AG08395 (cell line): Measurements from ENCODE around the gene NR1H2.
A peak's percentile ranks its signal among the peaks of the same experiment; 100 is the strongest.
"Not testable (repeated sequence)": the region's sequence is repeated elsewhere in the genome, so short reads cannot be mapped to it uniquely, and the experiment has no call there.

Experiments
- DNase-seq: peaks from one replicate; pipeline ENCODE4 v3.0.0; 2012; ENCODE audit warnings: mixed read lengths, low spot score

The NR1H2 gene

GRCh38 chr19:50376166-50377050 is at the start of gene NR1H2:
TSS of gene NR1H2 (plus strand) at chr19:50376457. CDS start at chr19:50377606, 1,149 bp downstream.
- peak; percentile 94 for DNase-seq

- DNase-seq: no peak
Measured at GRCh38 chr19:50327013-50327412, 49.2 kb upstream of the NR1H2 start.

DNA sequence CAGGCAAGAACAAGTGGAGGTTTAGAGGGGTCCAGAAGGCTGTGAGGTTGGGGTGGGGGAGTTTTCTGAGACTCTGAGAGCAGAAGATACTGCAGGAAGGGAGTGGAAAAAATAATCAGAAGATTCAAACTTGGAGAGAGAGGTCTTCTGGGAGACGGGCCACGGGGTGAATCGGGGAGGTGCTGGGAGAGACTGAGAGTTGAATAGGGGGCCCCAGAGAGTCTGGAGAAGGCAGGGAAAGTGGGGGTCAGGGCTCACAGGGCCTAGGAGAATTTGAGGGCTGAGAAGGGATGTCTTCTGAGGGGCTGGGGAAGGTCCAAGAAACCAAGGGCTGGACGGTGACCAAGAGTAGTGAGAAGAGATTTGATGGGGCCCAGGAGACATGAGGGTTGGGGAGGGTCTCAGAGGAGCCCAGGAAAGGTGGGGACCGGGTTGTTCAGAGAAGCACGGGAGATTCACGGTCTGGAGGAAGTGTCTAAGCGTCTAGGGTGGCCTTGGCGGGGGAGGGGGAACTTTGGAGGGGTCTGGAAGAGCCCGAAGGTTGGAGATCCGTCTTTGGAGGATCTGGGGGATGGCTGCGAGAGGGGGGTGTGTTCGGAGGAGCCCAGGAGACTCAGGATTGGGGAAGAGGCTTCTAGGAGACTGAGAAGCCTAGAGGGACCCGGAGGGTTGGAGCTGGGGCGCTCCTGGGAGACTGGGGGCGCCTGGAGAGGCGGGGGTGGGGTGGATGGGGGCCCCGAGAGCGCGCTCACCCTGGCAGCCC is 48.6 kb upstream of the NR1H2 start:
- no peak for DNase-seq

- DNase-seq: no peak
Measured at GRCh38 chr19:50328224-50328872, 47.9 kb upstream of the NR1H2 start.

DNA sequence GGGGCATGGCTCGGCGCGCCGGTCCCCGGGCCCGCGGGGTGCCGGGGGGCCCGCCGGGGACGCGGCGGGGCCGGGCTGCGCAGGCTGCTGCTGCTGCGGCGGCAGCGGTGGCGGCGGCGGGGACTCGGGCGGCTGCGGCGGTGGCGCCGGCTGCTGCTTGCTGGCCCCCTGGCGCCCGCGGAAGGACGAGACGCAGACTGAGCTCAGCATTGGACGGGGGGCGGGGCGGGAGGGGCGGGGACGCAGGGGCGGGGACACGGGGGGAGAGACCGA is 47.4 kb upstream of the NR1H2 start:
- no peak for DNase-seq

DNA sequence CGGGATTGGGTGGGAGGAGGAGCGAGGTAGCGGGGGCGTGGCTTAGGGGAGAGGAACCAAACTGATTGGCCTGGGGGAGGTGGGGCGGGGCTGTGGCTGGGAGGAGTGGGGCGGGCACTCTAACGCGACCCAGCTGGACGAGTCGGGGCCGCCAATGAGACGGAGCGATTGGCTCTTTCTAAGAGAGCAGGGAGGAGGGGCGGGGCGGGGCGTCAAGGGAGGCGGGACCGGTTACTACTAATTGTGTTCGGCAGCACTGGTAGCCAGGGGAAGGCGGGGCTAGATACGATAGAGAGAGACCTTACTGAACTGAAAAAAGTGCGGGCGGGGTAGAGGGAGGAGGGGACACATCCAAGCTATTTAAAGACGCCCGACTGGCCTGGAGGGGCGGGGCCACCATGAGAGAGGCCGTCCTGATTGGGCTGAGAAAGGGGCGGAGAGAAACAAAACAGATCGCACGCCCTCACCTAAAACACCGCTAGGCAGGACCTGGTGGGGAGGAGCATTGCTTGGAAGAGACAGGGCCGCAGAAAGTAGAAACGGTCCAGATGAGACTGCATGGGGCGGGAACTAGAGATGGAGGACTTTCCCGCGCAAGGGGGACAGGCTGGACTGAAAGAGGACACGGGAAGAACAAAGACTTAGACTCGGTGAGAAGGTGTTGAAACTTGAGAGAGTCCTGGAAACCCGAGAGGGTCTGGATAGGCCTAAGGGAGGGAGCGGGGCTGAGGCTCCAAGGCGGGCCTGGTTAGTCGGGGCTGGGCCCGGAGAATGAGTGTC is 46.9 kb upstream of the NR1H2 start, which contains the start of gene KCNC3:
TSS of gene KCNC3 (minus strand) at position 232 of the 780 bp plus-strand sequence. CDS start 295 bp downstream, outside the sequence.
- DNase-seq: peak; percentile 93

DNA sequence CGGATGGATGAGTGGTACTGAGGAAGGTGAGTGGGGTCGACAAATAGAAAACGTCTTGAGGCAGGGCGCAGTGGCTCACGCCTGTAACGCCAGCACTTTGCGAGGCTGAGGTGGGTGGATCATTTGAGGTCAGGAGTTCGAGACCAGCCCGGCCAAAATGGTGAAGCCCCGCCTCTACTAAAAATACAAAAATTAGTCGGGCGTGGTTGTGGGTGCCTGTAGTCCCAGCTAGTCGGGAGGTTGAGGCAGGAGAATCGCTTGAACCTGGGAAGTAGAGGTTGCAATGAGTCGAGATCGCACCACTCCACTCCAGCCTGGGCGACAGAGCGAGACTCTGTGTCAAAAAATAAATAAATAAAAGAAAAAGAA is 46.3 kb upstream of the NR1H2 start:
- DNase-seq: not testable (repeated sequence)

- DNase-seq: peak; percentile 41
Measured at GRCh38 chr19:50330365-50331078, 45.7 kb upstream of the NR1H2 start.

DNA sequence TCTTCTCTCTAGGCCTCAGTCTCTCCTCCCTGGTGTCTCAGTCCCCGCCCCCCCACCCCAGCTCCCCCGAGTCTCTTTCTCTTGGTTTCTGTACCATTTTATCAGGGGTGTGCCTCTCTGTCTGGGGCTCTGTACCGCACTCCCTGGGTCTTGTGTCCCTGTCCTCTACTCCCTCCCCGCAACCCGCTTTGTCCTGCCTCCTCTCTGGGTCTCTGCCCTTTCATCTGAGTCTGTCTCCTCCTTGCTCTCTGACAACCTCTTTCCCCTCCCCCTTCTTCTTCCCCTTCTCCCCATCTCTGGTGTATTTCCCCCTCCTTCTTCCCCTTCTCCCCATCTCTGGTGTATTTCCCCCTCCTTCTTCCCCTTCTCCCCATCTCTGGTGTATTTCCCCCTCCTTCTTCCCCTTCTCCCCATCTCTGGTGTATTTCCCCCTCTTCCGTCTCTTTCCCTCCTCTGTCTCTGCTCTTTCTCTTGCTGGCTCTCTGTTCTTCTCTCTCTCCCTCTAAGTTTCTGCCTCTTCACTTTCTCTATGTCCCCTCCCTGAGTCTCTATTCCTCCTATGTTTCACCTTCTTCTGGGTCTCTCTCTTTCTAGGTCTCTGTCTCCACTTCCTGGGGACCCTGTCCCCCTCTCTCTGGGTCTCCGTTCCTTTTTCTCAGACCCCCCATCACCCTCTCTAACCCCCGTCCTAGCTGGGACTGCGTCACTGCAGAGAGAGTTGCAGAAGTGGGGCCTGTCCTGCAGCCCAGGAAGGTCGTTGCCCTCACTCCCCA is 44.9 kb upstream of the NR1H2 start:
- no peak for DNase-seq

DNA sequence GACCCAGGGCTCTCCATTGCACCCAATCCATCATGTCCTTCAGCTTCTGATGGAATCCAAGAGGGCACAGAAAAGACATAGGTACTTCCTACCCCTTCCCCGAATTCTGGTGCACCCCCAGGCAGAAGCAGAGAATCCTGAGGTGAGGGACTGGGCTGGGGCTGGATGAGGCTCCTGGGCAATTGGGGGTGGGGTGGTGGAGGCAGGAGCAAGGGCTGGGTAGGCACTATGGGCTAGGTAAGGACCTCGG is 44.3 kb upstream of the NR1H2 start:
- DNase-seq: no peak

DNA sequence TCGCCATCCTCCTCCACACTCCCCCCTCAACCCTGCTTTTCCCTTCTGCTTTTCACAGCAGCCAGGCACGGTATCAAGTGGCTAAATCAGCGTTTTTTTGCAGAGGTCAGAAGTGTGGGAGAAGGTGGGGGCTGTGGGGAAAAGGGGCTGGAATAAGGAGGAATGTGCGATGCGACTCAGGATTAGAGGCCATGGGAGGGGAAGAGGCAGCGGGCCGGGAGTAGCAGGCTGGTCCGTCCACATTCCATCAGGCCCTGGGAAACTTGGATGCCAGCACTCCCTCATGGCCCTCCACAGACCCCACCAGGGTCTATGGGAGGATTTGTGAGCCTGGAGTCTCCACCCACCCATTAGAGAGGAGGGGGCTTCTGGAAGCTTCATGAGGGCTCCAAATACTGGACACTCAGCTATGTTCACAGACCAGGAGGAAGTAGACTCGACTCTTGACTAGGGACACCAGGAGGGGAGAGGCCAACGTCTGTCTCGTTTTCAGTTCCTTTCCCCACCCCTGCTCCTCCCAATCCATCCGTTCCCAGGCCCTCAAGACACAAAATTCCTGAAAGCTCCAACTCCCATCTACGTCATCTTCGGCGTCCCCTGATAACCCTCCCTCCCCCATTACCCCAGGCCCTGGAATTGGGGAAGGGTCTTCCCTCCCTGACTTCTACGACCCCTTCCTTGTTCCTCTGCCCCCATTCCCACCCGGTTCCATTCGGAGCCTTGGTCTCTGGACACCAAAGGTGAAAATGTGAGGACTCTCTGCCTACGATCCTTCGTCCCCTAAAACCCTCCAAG is 43.8 kb upstream of the NR1H2 start:
- no peak for DNase-seq

DNA sequence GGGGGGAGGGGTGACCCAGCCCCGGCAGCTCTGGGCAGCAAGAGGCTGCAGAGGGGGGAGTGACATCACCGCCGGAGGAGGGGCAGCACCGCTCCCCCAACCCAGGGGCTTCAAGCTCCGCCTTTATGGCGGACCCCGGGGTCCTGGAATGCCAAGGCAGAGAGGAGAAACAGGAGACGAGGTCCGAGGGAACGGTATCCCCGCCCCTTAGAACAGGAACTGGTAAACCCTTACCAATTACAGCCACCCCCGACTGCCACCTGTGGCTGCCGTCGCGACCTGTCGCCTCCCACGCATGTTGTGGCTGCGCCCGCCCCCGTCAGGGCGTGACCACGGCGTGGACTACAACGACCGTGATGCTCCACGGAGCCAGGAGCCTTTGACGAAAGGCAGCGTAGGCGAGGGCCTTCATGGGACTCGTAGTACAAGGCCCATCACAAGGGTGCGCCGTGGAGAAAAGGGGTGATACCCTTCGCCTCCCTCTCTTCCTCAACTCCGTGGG is 43.0 kb upstream of the NR1H2 start:
- DNase-seq: no peak

GRCh38 chr19:50333737-50334617 is 42.3 kb upstream of the NR1H2 start:
- peak; percentile 98 for DNase-seq

GRCh38 chr19:50334741-50335421 is 41.4 kb upstream of the NR1H2 start:
- no peak for DNase-seq

DNA sequence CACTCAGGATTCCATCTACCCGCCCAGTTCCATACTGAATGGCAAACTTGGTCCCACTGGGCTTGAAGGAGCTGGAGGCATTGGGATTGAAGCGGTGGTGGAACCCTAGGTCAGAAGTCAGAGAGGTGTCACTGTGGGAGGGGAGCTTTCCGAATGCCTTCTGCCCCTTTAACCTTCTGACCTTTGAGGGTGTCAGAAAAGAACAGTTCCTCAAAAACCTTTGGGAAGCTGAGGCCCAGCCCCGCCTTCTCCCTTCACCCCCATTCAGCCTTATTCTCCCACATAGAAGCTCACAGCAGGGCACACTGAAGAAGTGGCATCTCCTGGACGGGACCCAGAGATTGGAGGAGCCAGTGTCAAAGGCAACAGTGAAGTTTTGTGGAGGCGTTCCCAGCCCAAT is 39.2 kb upstream of the NR1H2 start:
- not testable (repeated sequence) for DNase-seq

- no peak for DNase-seq
Measured at GRCh38 chr19:50340331-50340730, 35.9 kb upstream of the NR1H2 start.

GRCh38 chr19:50341091-50341564 is 35.1 kb upstream of the NR1H2 start:
- no peak for DNase-seq
